ENCODE results near the gene PPP1R27.

DNA sequence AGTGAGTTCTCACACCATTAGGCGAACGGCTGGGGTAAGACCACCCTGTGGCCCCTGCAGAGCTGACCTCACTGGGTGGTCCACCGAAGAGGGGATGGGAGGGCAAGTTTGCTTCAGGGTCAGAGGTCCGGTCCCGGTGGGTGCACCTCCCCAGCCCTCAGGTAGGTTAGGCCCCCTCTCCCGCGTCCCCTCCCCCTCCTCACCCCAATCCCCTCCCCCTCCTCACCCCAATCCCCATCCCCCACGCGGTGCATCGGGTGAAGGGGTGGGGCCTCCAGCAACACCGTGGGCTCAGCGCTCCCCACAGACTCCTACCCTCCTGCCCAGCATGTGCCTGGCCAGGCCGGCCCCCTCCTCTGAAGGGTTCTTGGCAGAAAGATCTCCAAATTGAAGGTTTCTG, 15.1 kb downstream of the PPP1R27 start:
- TF ChIP-seq POLR2AphosphoS5 (IDR thresholded peaks at IDR 0.05; ENCODE audit: low read depth, low read length) (no peak), POLR2A (IDR thresholded peaks at IDR 0.05; ENCODE audit: low read depth, low read length) (no peak)

All from GM12892 (cell line).